BLaER1 (cell line): ENCODE results near the gene JAGN1.
"Not testable (repeated sequence)": the region's sequence is repeated elsewhere in the genome, so short reads cannot be mapped to it uniquely, and the experiment has no call there.

Source experiments
- H3K27ac ChIP-seq: shearing (Covaris generic); formaldehyde crosslinking; 2 replicates; pipeline ENCODE4 v1.8.1; 2022
- H3K27me3 ChIP-seq: shearing (Covaris generic); formaldehyde crosslinking; 2 replicates; pipeline ENCODE4 v1.8.1; 2022
- H3K36me3 ChIP-seq: shearing (Covaris generic); formaldehyde crosslinking; 2 replicates; pipeline ENCODE4 v1.8.1; 2022
- H3K4me1 ChIP-seq: shearing (Covaris generic); formaldehyde crosslinking; 2 replicates; pipeline ENCODE4 v1.8.1; 2022
- H3K4me2 ChIP-seq: shearing (Covaris generic); formaldehyde crosslinking; 2 replicates; pipeline ENCODE4 v1.8.1; 2022
- H3K4me3 ChIP-seq: shearing (Covaris generic); formaldehyde crosslinking; 2 replicates; pipeline ENCODE4 v1.8.1; 2022
- H3K9ac ChIP-seq: shearing (Covaris generic); formaldehyde crosslinking; 2 replicates; pipeline ENCODE4 v1.8.1; 2022
- H3K9me3 ChIP-seq: shearing (Covaris generic); formaldehyde crosslinking; 2 replicates; pipeline ENCODE4 v1.8.1; 2022
- H4K20me1 ChIP-seq: shearing (Covaris generic); formaldehyde crosslinking; 2 replicates; pipeline ENCODE4 v1.8.1; 2022
- Cebpa-rat ChIP-seq: shearing (Covaris generic); IDR thresholded peaks from 2 replicates; pipeline ENCODE4 v1.8.1; 2022

Gene JAGN1

DNA sequence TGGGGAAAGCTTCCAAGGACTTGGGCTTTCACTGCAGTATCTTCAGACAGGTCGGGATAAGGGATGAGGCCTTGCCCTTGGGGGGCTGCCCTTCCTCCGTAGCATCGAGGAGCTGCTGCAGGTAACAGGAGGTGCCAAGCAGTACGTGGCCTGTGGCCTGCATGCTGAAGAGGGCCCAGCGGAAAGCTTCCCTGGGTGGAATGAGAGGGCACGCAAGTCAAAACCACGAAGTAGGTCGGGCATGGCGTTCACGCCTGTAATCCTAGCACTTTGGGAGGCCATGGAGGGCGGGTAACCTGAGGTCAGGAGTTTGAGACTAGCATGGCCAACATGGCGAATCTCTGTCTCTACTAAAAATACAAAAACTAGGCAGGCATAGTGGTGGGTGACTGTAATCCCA is 23.3 kb upstream of the JAGN1 start:
- peaks cover 9% of the 10 kb centered on the region; the same call in 1 of the 2 replicates for H3K4me1 ChIP-seq
- 0 out of 2 replicates have a peak, but pooled peaks cover 5% of the 10 kb centered on the region for H3K27me3 ChIP-seq
- H3K4me2 ChIP-seq = no peak overlapping the region
- TF ChIP-seq Cebpa-rat = no peak
- no peak overlapping the region for H3K9ac ChIP-seq
- no peak overlapping the region for H3K4me3 ChIP-seq
- no peaks in the 10 kb centered on the region for H4K20me1 ChIP-seq
- H3K9me3 ChIP-seq = no peaks in the 10 kb centered on the region
- no peaks in the 10 kb centered on the region for H3K36me3 ChIP-seq
- no peak overlapping the region for H3K27ac ChIP-seq

- no peak overlapping the region for H3K9ac ChIP-seq
- TF ChIP-seq Cebpa-rat = no peak
- H3K27ac ChIP-seq = no peak overlapping the region
- H3K36me3 ChIP-seq = no peaks in the 10 kb centered on the region
- H3K9me3 ChIP-seq = no peaks in the 10 kb centered on the region
- H3K4me2 ChIP-seq = no peak overlapping the region
- no peak overlapping the region for H3K4me3 ChIP-seq
- H3K4me1 ChIP-seq = no peaks in the 10 kb centered on the region
- H3K27me3 ChIP-seq = no peaks in the 10 kb centered on the region
- H4K20me1 ChIP-seq = no peaks in the 10 kb centered on the region
Observed at GRCh38 chr3:9869955-9870354, 20.5 kb upstream of the JAGN1 start.

DNA sequence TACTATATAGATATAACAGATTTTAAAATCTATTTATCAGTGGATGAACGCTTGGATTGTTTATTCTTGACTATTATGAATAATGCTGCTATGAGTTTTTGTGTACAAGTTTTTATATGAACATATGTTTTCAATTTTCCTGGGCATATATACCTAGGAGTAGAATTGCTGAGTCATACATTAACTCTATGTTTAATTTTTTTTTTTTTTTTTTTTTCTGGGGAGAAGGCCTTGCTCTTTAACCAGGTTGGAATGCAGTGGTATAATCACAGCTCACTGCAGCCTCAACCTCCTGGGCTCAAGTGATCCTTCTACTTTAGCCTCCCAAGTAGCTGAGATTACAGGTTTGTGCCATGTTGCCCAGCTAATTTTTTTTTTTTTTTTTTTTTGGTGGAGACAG is 19.4 kb upstream of the JAGN1 start:
- H3K27ac ChIP-seq = no peak overlapping the region
- TF ChIP-seq Cebpa-rat = no peak
- H3K4me2 ChIP-seq = no peak overlapping the region
- H3K27me3 ChIP-seq = no peaks in the 10 kb centered on the region
- no peaks in the 10 kb centered on the region for H3K4me1 ChIP-seq
- H3K36me3 ChIP-seq = no peaks in the 10 kb centered on the region
- no peaks in the 10 kb centered on the region for H4K20me1 ChIP-seq
- H3K4me3 ChIP-seq = no peak overlapping the region
- no peak overlapping the region for H3K9ac ChIP-seq
- no peaks in the 10 kb centered on the region for H3K9me3 ChIP-seq

DNA sequence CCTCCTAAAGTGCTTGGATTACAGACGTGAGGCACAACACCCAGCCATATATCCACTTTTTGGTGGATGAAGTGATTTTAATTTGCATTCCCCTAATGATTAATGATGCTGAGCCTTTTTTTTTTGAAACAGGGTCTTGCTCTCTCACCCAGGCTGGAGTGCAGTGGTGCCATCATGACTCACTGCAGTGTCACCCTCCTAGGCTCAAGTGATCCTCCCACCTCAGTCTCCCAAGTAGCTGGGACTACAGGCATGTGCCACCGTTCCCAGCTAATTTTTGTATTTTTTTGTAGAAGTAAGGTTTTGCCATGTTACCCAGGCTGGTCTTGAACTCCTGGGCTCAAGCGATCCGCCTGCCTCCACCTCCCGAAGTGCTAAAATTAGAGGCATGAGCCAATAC is 18.3 kb upstream of the JAGN1 start:
- not testable (repeated sequence) for H3K9ac ChIP-seq, H3K27me3 ChIP-seq, H3K36me3 ChIP-seq, H4K20me1 ChIP-seq, H3K4me1 ChIP-seq, H3K9me3 ChIP-seq, H3K4me3 ChIP-seq, H3K27ac ChIP-seq, H3K4me2 ChIP-seq

DNA sequence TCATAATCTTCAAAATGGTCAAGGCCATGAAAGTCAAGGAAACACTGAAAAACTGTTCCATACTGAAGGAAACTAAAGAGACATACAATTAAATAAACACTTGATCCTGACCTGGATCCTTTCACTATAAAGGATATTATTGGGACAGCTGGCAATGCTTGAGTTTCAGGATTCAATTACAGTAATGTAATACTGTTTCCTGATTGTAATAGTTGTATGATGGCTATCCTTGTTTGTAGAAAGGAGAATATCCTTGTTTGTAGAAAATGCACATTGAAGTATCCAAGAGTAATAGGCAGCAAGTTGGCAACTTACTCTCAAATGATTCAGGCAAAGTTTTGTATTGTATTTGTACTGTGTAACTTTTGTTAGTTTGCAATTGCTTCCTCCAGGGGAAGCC is 15.0 kb upstream of the JAGN1 start:
- Histone ChIP-seq H3K36me3 (no peaks in the 10 kb centered on the region), H3K4me3 (no peak overlapping the region), H3K4me2 (no peak overlapping the region), H3K4me1 (no peaks in the 10 kb centered on the region), H3K9ac (no peak overlapping the region), H4K20me1 (no peaks in the 10 kb centered on the region), H3K27ac (no peak overlapping the region), H3K27me3 (no peaks in the 10 kb centered on the region), H3K9me3 (no peaks in the 10 kb centered on the region)
- TF ChIP-seq Cebpa-rat = no peak

- H3K27me3 ChIP-seq, H3K4me1 ChIP-seq, H3K27ac ChIP-seq, H3K4me3 ChIP-seq, H3K9me3 ChIP-seq, H3K4me2 ChIP-seq, H3K36me3 ChIP-seq, H4K20me1 ChIP-seq, H3K9ac ChIP-seq: not testable (repeated sequence)
Observed at GRCh38 chr3:9876255-9876654, 14.2 kb upstream of the JAGN1 start.

DNA sequence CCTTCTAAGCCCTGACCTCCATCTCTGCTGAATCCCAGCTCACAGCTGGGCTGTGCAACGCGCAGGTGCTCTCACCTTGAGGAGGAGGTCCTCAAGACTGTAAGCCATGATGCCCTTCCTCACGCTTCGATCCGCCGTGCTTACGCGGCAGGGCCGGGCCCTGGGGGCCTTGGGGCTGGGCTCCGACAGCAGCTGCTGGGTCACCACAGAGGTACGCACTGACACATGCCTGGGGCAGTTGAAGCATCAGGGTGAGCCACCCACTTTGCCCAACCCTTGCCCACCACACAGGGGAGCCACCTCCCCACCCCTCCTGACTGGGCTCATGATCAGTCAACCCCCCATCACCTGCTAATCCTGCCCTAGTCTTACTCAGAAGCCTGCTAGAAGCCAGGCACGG is 13.4 kb upstream of the JAGN1 start:
- Histone ChIP-seq H3K9me3 (no peaks in the 10 kb centered on the region), H3K4me3 (no peak overlapping the region), H3K4me2 (no peak overlapping the region), H3K36me3 (no peaks in the 10 kb centered on the region), H3K27ac (no peak overlapping the region), H3K9ac (no peak overlapping the region), H3K4me1 (no peaks in the 10 kb centered on the region), H3K27me3 (no peaks in the 10 kb centered on the region), H4K20me1 (no peaks in the 10 kb centered on the region)
- no peak for TF ChIP-seq Cebpa-rat

DNA sequence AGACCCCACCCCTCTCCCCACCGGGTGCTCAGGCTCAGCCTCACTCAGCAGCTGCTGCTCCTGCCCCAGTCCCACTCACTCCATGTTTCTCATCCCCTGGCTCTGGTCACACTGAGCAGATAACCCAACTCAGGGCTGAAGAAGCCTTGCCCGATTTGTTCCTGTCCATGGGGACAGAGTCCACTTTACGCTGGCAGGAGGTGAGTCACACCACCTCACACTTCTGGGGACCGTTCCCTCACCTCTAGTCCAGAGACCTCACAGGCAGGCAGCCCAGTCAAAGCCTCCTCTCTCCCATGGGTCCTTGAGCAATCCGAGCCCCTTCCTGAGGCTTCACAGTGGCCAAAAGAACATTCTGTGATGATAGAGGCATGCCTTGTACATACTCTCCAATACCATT is 11.7 kb upstream of the JAGN1 start:
- Histone ChIP-seq H3K36me3 (no peaks in the 10 kb centered on the region), H3K9me3 (no peaks in the 10 kb centered on the region), H3K27me3 (no peaks in the 10 kb centered on the region), H3K9ac (no peak overlapping the region), H3K4me2 (no peak overlapping the region), H3K4me3 (no peak overlapping the region), H4K20me1 (no peaks in the 10 kb centered on the region), H3K27ac (no peak overlapping the region), H3K4me1 (no peaks in the 10 kb centered on the region)
- no peak for TF ChIP-seq Cebpa-rat

- H3K27me3 ChIP-seq = no peaks in the 10 kb centered on the region
- H3K27ac ChIP-seq = no peak within 1 kb of the TSS
Observed at GRCh38 chr3:9879830-9880549, 10.4 kb upstream of the JAGN1 start, which contains the start of gene CIDEC. Gene CIDEC, minus strand, starts transcription at chr3:9880253. Its CDS starts 1,767 bp downstream, at chr3:9878486.

DNA sequence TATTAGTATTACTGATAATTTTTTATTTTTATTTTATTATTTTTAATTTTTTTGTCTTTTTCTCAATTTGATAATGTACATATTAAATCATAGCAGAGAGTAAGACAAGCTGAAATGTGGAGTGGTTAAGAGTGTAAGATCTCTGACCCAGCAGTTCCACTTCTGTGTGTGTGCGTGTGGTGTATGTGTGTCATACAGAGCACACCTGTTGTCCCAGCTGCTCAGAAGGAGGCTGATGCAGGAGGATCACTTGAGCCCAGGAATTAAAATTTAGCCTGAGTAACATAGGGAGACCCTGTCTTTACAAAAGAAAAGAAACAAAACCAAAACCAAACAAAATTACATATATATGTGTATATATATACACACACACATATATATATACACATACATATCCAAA is 9.0 kb upstream of the JAGN1 start:
- Histone ChIP-seq H3K27ac (no peak overlapping the region), H3K4me1 (no peaks in the 10 kb centered on the region), H3K4me3 (no peak overlapping the region), H3K9ac (no peak overlapping the region), H3K27me3 (no peaks in the 10 kb centered on the region), H3K9me3 (no peaks in the 10 kb centered on the region), H4K20me1 (no peaks in the 10 kb centered on the region), H3K4me2 (no peak overlapping the region), H3K36me3 (no peaks in the 10 kb centered on the region)
- TF ChIP-seq Cebpa-rat = no peak

More at GRCh38 chr3:9879830-9880549, 10.4 kb upstream of the JAGN1 start, which contains the start of gene CIDEC:
- Histone ChIP-seq H3K36me3 (no peaks in the 10 kb centered on the region), H3K9ac (no peak within 1 kb of the TSS), H3K4me1 (no peaks in the 10 kb centered on the region), H3K9me3 (no peaks in the 10 kb centered on the region), H4K20me1 (no peaks in the 10 kb centered on the region), H3K4me2 (no peak within 1 kb of the TSS), H3K4me3 (no peak within 1 kb of the TSS)
- TF ChIP-seq Cebpa-rat = no peak
